Neural crest cell (in vitro differentiated cells): ENCODE measurements around the gene MDP1. TPM values are rescaled to one million over a fixed set of nuclear protein-coding genes. Genes with fewer than 3 reads are reported as not detected.
"Not testable (repeated sequence)": the region's sequence is repeated elsewhere in the genome, so short reads cannot be mapped to it uniquely, and the experiment has no call there.

Experiments used
- DNase-seq: peaks from one replicate; pipeline ENCODE4 v3.0.0; 2021; ENCODE audit warnings: low read depth, mixed read lengths, low spot score
- H3K27ac Mint-ChIP-seq: one replicate; pipeline ENCODE4 v1.8.0; 2021; ENCODE audit warnings: mild to moderate bottlenecking, mixed read lengths; ENCODE audit not compliant: unreplicated experiment
- H3K27me3 Mint-ChIP-seq: 2 replicates; pipeline ENCODE4 v1.8.0; 2021; ENCODE audit warnings: low read depth, mild to moderate bottlenecking, mixed read lengths
- H3K36me3 Mint-ChIP-seq: 2 replicates; pipeline ENCODE4 v1.8.0; 2021; ENCODE audit warnings: low read depth, mild to moderate bottlenecking, mixed read lengths
- H3K4me1 Mint-ChIP-seq: 2 replicates; pipeline ENCODE4 v1.8.0; 2021; ENCODE audit warnings: mixed read lengths
- H3K4me3 Mint-ChIP-seq: one replicate; pipeline ENCODE4 v1.8.0; 2021; ENCODE audit warnings: mild to moderate bottlenecking, mixed read lengths
- H3K9me3 Mint-ChIP-seq: 2 replicates; pipeline ENCODE4 v1.8.0; 2021; ENCODE audit warnings: mixed read lengths
- CTCF ChIP-seq: fragments of 200-600 bp; sonication (generic); conservative IDR thresholded peaks from 2 replicates; pipeline ENCODE4 v1.5.0; 2021; ENCODE audit warnings: antibody characterized with exemption, mild to moderate bottlenecking
- total RNA-seq: library from RNA; stranded (reverse); gene quantifications from 2 replicates; pipeline ENCODE4 v1.2.1, GENCODE V29; 2021

Gene MDP1
- total RNA-seq, 1 donor from 2014 or later, result 25.9 TPM

- peaks cover 34% of the 10 kb centered on the region for H3K4me1 Mint-ChIP-seq
- no peak for DNase-seq
- H3K36me3 Mint-ChIP-seq, result peaks cover 20% of the 10 kb centered on the region
- H3K27ac Mint-ChIP-seq, result no peak overlapping the region
- TF ChIP-seq CTCF, result no peak
- peak overlapping the region; percentile 91 for H3K4me3 Mint-ChIP-seq
- H3K27me3 Mint-ChIP-seq, result no peaks in the 10 kb centered on the region
- no peaks in the 10 kb centered on the region for H3K9me3 Mint-ChIP-seq
Observed at GRCh38 chr14:24211311-24211710, 4.6 kb downstream of the MDP1 start.

GRCh38 chr14:24207625-24208024 lies 8.2 kb downstream of the MDP1 start:
- Mint-ChIP-seq H3K36me3 (peaks cover 30% of the 10 kb centered on the region), H3K27me3 (no peaks in the 10 kb centered on the region), H3K27ac (no peak overlapping the region), H3K9me3 (no peaks in the 10 kb centered on the region), H3K4me1 (peaks cover 10% of the 10 kb centered on the region), H3K4me3 (no peak overlapping the region)
- no peak for DNase-seq
- no peak for TF ChIP-seq CTCF

GRCh38 chr14:24207104-24207551 lies 8.7 kb downstream of the MDP1 start:
- no peak for DNase-seq
- TF ChIP-seq CTCF, result no peak
- Mint-ChIP-seq H3K27me3 (no peaks in the 10 kb centered on the region), H3K36me3 (peaks cover 32% of the 10 kb centered on the region), H3K4me3 (no peak overlapping the region), H3K4me1 (peaks cover 10% of the 10 kb centered on the region), H3K27ac (no peak overlapping the region), H3K9me3 (no peaks in the 10 kb centered on the region)

GRCh38 chr14:24206260-24207103 lies 9.4 kb downstream of the MDP1 start:
- Mint-ChIP-seq H3K27me3 (no peaks in the 10 kb centered on the region), H3K27ac (no peak overlapping the region), H3K9me3 (no peaks in the 10 kb centered on the region), H3K4me3 (no peak overlapping the region), H3K36me3 (peaks cover 34% of the 10 kb centered on the region), H3K4me1 (peaks cover 6% of the 10 kb centered on the region)
- no peak for TF ChIP-seq CTCF
- no peak for DNase-seq

- no peak for TF ChIP-seq CTCF
- Mint-ChIP-seq H3K36me3 (peaks cover 36% of the 10 kb centered on the region), H3K9me3 (no peaks in the 10 kb centered on the region), H3K4me1 (peaks cover 5% of the 10 kb centered on the region), H3K27ac (no peak overlapping the region), H3K4me3 (peak overlapping the region; percentile 2), H3K27me3 (no peaks in the 10 kb centered on the region)
- DNase-seq, result no peak
Observed at GRCh38 chr14:24204163-24205146, 11.4 kb downstream of the MDP1 start.

GRCh38 chr14:24203249-24203886 lies 12.5 kb downstream of the MDP1 start:
- Mint-ChIP-seq H3K36me3 (peaks cover 45% of the 10 kb centered on the region), H3K4me1 (peaks cover 13% of the 10 kb centered on the region), H3K4me3 (peak overlapping the region; percentile 36)
- not testable (repeated sequence) for DNase-seq, H3K27me3 Mint-ChIP-seq, H3K27ac Mint-ChIP-seq, H3K9me3 Mint-ChIP-seq

- peaks cover 41% of the 10 kb centered on the region for H3K36me3 Mint-ChIP-seq
Observed at GRCh38 chr14:24202538-24202937, 13.3 kb downstream of the MDP1 start.

More at GRCh38 chr14:24202538-24202937, 13.3 kb downstream of the MDP1 start:
- H3K9me3 Mint-ChIP-seq, DNase-seq, H3K27ac Mint-ChIP-seq, H3K27me3 Mint-ChIP-seq: not testable (repeated sequence)
- Mint-ChIP-seq H3K4me1 (peaks cover 14% of the 10 kb centered on the region), H3K4me3 (peak overlapping the region; percentile 36)
